HG02870 (cell line): Measurements from ENCODE around the gene KRT81.
"Not testable (repeated sequence)": the region's sequence is repeated elsewhere in the genome, so short reads cannot be mapped to it uniquely, and the experiment has no call there.

Source experiments
- ATAC-seq: cut with Tn5 transposase; IDR thresholded peaks from one replicate; pipeline ENCODE4 v1.9.1; 2021; ENCODE audit warnings: mild to moderate bottlenecking, moderate library complexity; ENCODE audit not compliant: unreplicated experiment

The KRT81 gene

GRCh38 chr12:52245259-52245961 lies 45.9 kb downstream of the KRT81 start:
- ATAC-seq, result no peak

- peak; percentile 3 for ATAC-seq
These were observed 46.7 kb downstream of the KRT81 start for GRCh38 chr12:52244615-52244994.

- peak; percentile 86 for ATAC-seq
These were observed 47.3 kb downstream of the KRT81 start for GRCh38 chr12:52243856-52244614.

- ATAC-seq, result no peak
These were observed 48.0 kb downstream of the KRT81 start for GRCh38 chr12:52243259-52243855.

GRCh38 chr12:52242442-52243258 lies 48.7 kb downstream of the KRT81 start:
- no peak for ATAC-seq

GRCh38 chr12:52241205-52241842 lies 50.0 kb downstream of the KRT81 start:
- ATAC-seq, result no peak

- not testable (repeated sequence) for ATAC-seq
These were observed 51.1 kb downstream of the KRT81 start for GRCh38 chr12:52240247-52240646.

- no peak for ATAC-seq
These were observed 51.6 kb downstream of the KRT81 start for GRCh38 chr12:52239767-52240166.

- no peak for ATAC-seq
These were observed 52.3 kb downstream of the KRT81 start for GRCh38 chr12:52238916-52239646.

GRCh38 chr12:52238207-52238840 lies 53.0 kb downstream of the KRT81 start:
- no peak for ATAC-seq

- no peak for ATAC-seq
These were observed 54.8 kb downstream of the KRT81 start for GRCh38 chr12:52236386-52237050.
